OCI-LY7 (cell line): ENCODE results near the gene SEPTIN6. TPM values are rescaled to one million over a fixed set of nuclear protein-coding genes. Genes with fewer than 3 reads are reported as not detected.
A peak's percentile ranks its signal among the peaks of the same experiment; 100 is the strongest.

ENCODE experiments used
- BruUV-seq: library from RNA; stranded (reverse); fragments of 400-500 nt; replicated peaks from 2 replicates; lab custom pipeline; 2021; lab: Mats Ljungman, UMichigan
- CTCF ChIA-PET: fragments of 300-600 bp; sonication (Branson Sonifier 250); formaldehyde crosslinking; loops from one replicate; lab custom pipeline; 2022; ENCODE audit warnings: antibody characterized with exemption; ENCODE audit not compliant: unreplicated experiment; lab: Charles Lee
- POLR2A ChIA-PET: fragments of 300-600 bp; sonication (Branson Sonifier 250); formaldehyde crosslinking; loops from one replicate; lab custom pipeline; 2022; ENCODE audit warnings: antibody characterized with exemption; lab: Charles Lee
- DNase-seq: peaks from one replicate; pipeline ENCODE4 v3.0.0-alpha.2; 2015; ENCODE audit warnings: low spot score
- H2AFZ ChIP-seq: fragments of 200-600 bp; sonication (generic), shearing (Covaris generic); 2 replicates; pipeline ENCODE4 v1.6.1; 2014; ENCODE audit warnings: mild to moderate bottlenecking, antibody characterized with exemption, low read length, moderate library complexity
- H3K27ac ChIP-seq: fragments of 200-600 bp; sonication (generic); 2 replicates; pipeline ENCODE4 v1.5.1; 2014; ENCODE audit warnings: mixed run types, low read depth, mild to moderate bottlenecking, moderate library complexity, low read length, inconsistent platforms; ENCODE audit not compliant: poor library complexity, severe bottlenecking
- H3K36me3 ChIP-seq: fragments of 200-600 bp; sonication (generic); 2 replicates; pipeline ENCODE4 v1.6.1; 2014; ENCODE audit warnings: mild to moderate bottlenecking, antibody characterized with exemption, low read length, moderate library complexity, mixed read lengths; ENCODE audit not compliant: insufficient read depth
- H3K4me1 ChIP-seq: fragments of 200-600 bp; sonication (generic); 2 replicates; pipeline ENCODE4 v1.5.1; 2014; ENCODE audit warnings: mild to moderate bottlenecking, low read length; ENCODE audit not compliant: insufficient read depth, poor library complexity, severe bottlenecking
- H3K4me2 ChIP-seq: fragments of 200-600 bp; sonication (generic); 2 replicates; pipeline ENCODE4 v1.6.1; 2014; ENCODE audit warnings: mild to moderate bottlenecking, low read length
- H3K4me3 ChIP-seq: fragments of 200-600 bp; sonication (generic); 2 replicates; pipeline ENCODE4 v1.5.1; 2014; ENCODE audit warnings: mild to moderate bottlenecking, low read depth, low read length; ENCODE audit not compliant: poor library complexity, severe bottlenecking
- H3K79me2 ChIP-seq: fragments of 200-600 bp; sonication (generic); 2 replicates; pipeline ENCODE4 v1.6.1; 2016; ENCODE audit warnings: low read depth, mild to moderate bottlenecking, low read length, moderate library complexity, mixed read lengths; ENCODE audit not compliant: insufficient read depth
- H3K9me2 ChIP-seq: fragments of 200-600 bp; sonication (generic); 2 replicates; pipeline ENCODE4 v1.6.1; 2016; ENCODE audit warnings: mild to moderate bottlenecking, low read length, mixed read lengths; ENCODE audit not compliant: insufficient read depth
- H3K9me3 ChIP-seq: fragments of 200-600 bp; sonication (generic); 2 replicates; pipeline ENCODE4 v1.6.1; 2014; ENCODE audit warnings: mild to moderate bottlenecking, mixed run types, low read length, mixed read lengths
- H4K20me1 ChIP-seq: fragments of 200-600 bp; sonication (generic); 2 replicates; pipeline ENCODE4 v1.6.1; 2014; ENCODE audit warnings: mild to moderate bottlenecking, antibody characterized with exemption, low read length, moderate library complexity, mixed read lengths; ENCODE audit not compliant: insufficient read depth
- EZH2phosphoT487 ChIP-seq: fragments of 200-600 bp; sonication (generic); IDR thresholded peaks from 2 replicates; pipeline ENCODE4 v1.6.1; 2018; ENCODE audit warnings: low read depth, borderline replicate concordance, mild to moderate bottlenecking, mixed run types, antibody characterized with exemption, low read length, moderate library complexity, mixed read lengths
- intact Hi-C: fragments of 100-400 bp; cut with micrococcal nuclease; formaldehyde crosslinking; loops from one replicate; pipeline ENCODE4 v1.10.0; 2022; ENCODE audit not compliant: unreplicated experiment
- total RNA-seq, 2 experiments: library from RNA; depleted of rRNA in 1 of 2; stranded (reverse); fragments of >200 nt in 1 of 2; shearing (Covaris generic) in 1 of 2; gene quantifications; 2 replicates each; pipeline ENCODE4 v1.2.3, GENCODE V29; 2014 to 2022
- TF ChIP-seq, protein P1 (sequence below): fragments of 200-600 bp; sonication (generic); conservative IDR thresholded peaks from 2 replicates; pipeline ENCODE4 v1.5.1; 2014; ENCODE audit warnings: mild to moderate bottlenecking, antibody characterized with exemption, low read length, moderate library complexity, mixed read lengths

Gene SEPTIN6
- total RNA-seq, 2 experiments from 2014 or later = 145 to 216 TPM

DNA sequence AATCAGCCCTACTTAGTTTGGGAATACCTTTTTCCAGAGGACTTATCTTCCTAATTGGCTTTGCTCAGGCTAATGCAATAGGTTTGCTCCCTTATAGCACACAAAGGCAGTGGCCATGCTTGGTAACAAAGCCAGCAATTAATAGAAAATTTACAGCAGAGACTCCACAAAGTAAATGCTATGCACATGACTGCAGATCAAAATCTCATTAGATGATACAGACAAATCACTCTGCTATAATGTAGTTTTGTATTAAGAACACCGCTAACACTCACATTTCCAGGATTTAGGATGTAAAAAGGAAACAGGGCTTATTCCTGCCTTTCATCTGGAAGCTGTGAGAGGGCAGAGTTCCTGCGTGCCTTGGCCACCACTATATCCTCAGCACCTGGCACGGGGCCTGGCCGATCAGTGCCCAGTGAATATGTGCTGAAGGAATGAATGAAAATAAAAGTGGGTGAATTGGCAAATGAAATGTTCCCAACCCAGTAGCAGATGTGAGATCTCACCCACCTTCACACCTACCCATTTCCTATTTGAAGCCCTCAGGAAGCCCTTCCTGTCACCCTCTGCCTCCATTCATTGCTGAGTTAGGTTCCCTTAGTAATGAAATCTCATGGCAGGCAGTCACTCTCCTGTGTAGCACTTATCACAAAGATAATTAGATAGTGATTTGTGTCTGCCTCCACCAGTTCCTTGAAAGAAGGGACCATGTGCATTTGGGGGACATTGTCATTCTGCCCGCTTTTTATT, 5.1 kb downstream of the SEPTIN6 start:
- Histone ChIP-seq H3K4me2 (peak overlapping the region; percentile 96), H4K20me1 (peaks cover 9% of the 10 kb centered on the region; the same call in 1 of the 2 replicates), H3K36me3 (peaks cover 50% of the 10 kb centered on the region), H3K9me3 (no peaks in the 10 kb centered on the region), H3K4me1 (peaks cover 81% of the 10 kb centered on the region), H2AFZ (no peak overlapping the region), H3K9me2 (no peaks in the 10 kb centered on the region), H3K27ac (peak overlapping the region; percentile 100), H3K4me3 (peak overlapping the region; percentile 39), H3K79me2 (peaks cover 98% of the 10 kb centered on the region)
- DNase-seq = peak; percentile 54
- POLR2A ChIA-PET = interaction anchor here (1.2 kb wide), 1 partner anchor 13 kb away, joined by 5 read pairs; no protein-coding TSS in a partner anchor
- TF ChIP-seq, protein P1, sequence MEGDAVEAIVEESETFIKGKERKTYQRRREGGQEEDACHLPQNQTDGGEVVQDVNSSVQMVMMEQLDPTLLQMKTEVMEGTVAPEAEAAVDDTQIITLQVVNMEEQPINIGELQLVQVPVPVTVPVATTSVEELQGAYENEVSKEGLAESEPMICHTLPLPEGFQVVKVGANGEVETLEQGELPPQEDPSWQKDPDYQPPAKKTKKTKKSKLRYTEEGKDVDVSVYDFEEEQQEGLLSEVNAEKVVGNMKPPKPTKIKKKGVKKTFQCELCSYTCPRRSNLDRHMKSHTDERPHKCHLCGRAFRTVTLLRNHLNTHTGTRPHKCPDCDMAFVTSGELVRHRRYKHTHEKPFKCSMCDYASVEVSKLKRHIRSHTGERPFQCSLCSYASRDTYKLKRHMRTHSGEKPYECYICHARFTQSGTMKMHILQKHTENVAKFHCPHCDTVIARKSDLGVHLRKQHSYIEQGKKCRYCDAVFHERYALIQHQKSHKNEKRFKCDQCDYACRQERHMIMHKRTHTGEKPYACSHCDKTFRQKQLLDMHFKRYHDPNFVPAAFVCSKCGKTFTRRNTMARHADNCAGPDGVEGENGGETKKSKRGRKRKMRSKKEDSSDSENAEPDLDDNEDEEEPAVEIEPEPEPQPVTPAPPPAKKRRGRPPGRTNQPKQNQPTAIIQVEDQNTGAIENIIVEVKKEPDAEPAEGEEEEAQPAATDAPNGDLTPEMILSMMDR = no peak
- TF ChIP-seq EZH2phosphoT487 = no peak
- no TSS peak for BruUV-seq
- CTCF ChIA-PET = no interaction called here
- intact Hi-C loops = no loop called here

DNA sequence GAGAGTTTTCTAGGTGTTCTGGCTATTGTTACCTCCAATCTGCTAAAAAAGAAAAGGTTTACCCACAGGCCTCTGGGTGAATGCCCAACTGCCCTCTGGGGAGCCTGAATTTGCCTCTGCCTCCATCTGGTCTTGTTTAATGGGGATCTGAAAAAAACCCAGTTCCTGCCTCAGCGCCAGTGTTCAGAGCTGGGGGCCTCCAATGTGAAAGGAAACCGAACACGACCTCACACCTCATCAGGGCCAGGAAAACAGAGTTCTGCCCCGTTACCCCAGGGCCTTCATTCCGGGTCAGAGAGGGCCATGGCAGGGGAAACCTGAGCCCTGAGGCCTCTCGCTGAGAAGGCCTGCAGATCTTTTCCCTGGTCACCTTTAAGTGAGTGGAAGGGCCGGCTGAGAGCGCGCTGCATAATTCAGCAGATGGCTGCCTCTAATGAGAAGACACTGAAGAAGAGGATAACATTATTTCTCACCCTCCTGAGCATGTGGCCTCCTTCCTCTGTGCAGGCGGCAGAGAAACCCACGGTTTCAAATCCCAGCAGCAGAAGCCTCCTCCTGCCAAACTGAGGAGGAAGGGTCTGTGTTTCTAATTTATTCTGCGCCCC, 6.8 kb downstream of the SEPTIN6 start:
- Histone ChIP-seq H3K4me1 (peaks cover 95% of the 10 kb centered on the region), H3K4me3 (peak overlapping the region; percentile 63), H3K9me3 (no peaks in the 10 kb centered on the region), H3K79me2 (peaks cover 98% of the 10 kb centered on the region), H4K20me1 (peaks cover 5% of the 10 kb centered on the region; the same call in 1 of the 2 replicates), H3K36me3 (peaks cover 45% of the 10 kb centered on the region), H3K4me2 (peak overlapping the region; percentile 96), H2AFZ (no peak overlapping the region), H3K9me2 (no peaks in the 10 kb centered on the region), H3K27ac (peak overlapping the region; percentile 100)
- BruUV-seq = TSS peak; percentile 87
- intact Hi-C loops = no loop called here
- ChIA-PET POLR2A (interaction anchor here (0.6 to 1.4 kb wide), 3 partner anchors 12 to 605 kb away, joined by 3 to 6 read pairs (median 5); partner anchors contain the start of gene NKRF), CTCF (no interaction called here)
- peak; percentile 84 for DNase-seq
- TF ChIP-seq, protein P1 = no peak
- no peak for TF ChIP-seq EZH2phosphoT487
